Fibroblast of lung (primary cell): ENCODE results near the gene HLA-B. TPM values are rescaled to one million over a fixed set of nuclear protein-coding genes. Genes with fewer than 3 reads are reported as not detected.

Source experiments
- DNase-seq, 2 donors: peaks; one replicate each; pipeline versions ENCODE4 v3.0.0 to v3.0.0-alpha.2; 2010; ENCODE audit warnings: low read depth in 2 of 2
- H2AFZ ChIP-seq: 2 replicates; pipeline ENCODE4 v1.5.1; 2012; ENCODE audit warnings: low read length, control low read depth, inconsistent platforms
- H3K27ac ChIP-seq: 2 replicates; pipeline ENCODE4 v1.5.1; 2011; ENCODE audit warnings: low read length, control low read depth; ENCODE audit not compliant: insufficient read depth
- H3K27me3 ChIP-seq: 2 replicates; pipeline ENCODE4 v1.5.1; 2011; ENCODE audit warnings: mild to moderate bottlenecking, low read length; ENCODE audit not compliant: control insufficient read depth, insufficient read depth
- H3K36me3 ChIP-seq: 2 replicates; pipeline ENCODE4 v1.5.1; 2011; ENCODE audit warnings: low read length; ENCODE audit not compliant: control insufficient read depth, insufficient read depth
- H3K4me1 ChIP-seq: 2 replicates; pipeline ENCODE4 v1.5.1; 2011; ENCODE audit warnings: low read length; ENCODE audit not compliant: control insufficient read depth, insufficient read depth; ENCODE audit errors: extremely low read depth
- H3K4me2 ChIP-seq: 2 replicates; pipeline ENCODE4 v1.5.1; 2011; ENCODE audit warnings: low read length, control low read depth; ENCODE audit not compliant: insufficient read depth; ENCODE audit errors: extremely low read depth
- H3K4me3 ChIP-seq, 4 experiments: fragments of 200-600 bp in 1 of 4; sonication (generic) in 1 of 4; replicated peaks in 1 of 4; 2 replicates each; pipeline ENCODE4 v1.5.1; 2011 to 2016; ENCODE audit warnings: low read length in 4 of 4, low read depth in 3 of 4, mild to moderate bottlenecking in 3 of 4, control low read depth in 2 of 4, inconsistent platforms in 1 of 4, mixed read lengths in 1 of 4; ENCODE audit not compliant: insufficient read depth in 1 of 4; ENCODE audit errors: control extremely low read depth in 1 of 4
- H3K79me2 ChIP-seq: 2 replicates; pipeline ENCODE4 v1.5.1; 2012; ENCODE audit warnings: mild to moderate bottlenecking, low read length, inconsistent platforms; ENCODE audit not compliant: control insufficient read depth, insufficient read depth
- H3K9ac ChIP-seq: 2 replicates; pipeline ENCODE4 v1.5.1; 2011; ENCODE audit warnings: mild to moderate bottlenecking, low read length, control low read depth; ENCODE audit not compliant: insufficient read depth
- H3K9me3 ChIP-seq: 2 replicates; pipeline ENCODE4 v1.5.1; 2012; ENCODE audit warnings: low read depth, low read length; ENCODE audit not compliant: control insufficient read depth, insufficient read depth
- H4K20me1 ChIP-seq: 2 replicates; pipeline ENCODE4 v1.5.1; 2011; ENCODE audit warnings: low read length; ENCODE audit not compliant: control insufficient read depth, insufficient read depth; ENCODE audit errors: extremely low read depth
- CTCF ChIP-seq, 2 donors: IDR thresholded peaks in 1 of 2; conservative IDR thresholded peaks in 1 of 2; 1 replicate in 1 of 2; 2 replicates in 1 of 2; pipeline ENCODE4 v1.5.1; 2011 to 2012; ENCODE audit warnings: low read length in 2 of 2, control low read depth in 1 of 2, inconsistent platforms in 1 of 2, low read depth in 1 of 2, mild to moderate bottlenecking in 1 of 2
- EZH2 ChIP-seq: IDR thresholded peaks from 2 replicates; pipeline ENCODE4 v1.5.1; 2012; ENCODE audit warnings: low read length, control low read depth, mild to moderate bottlenecking; ENCODE audit errors: missing control alignments
- polyA plus RNA-seq, 2 donors: library from polyadenylated mRNA; depleted of rRNA in 1 of 2; stranded (reverse) in 1 of 2; unstranded in 1 of 2; fragments of >200 nt; gene quantifications; 2 replicates each; pipeline ENCODE4 v1.2.1, GENCODE V29; 2011 to 2012; ENCODE audit warnings: missing spikeins in 1 of 2
- total RNA-seq: library from RNA; depleted of rRNA; stranded (reverse); fragments of >200 nt; gene quantifications from 2 replicates; pipeline ENCODE4 v1.2.1, GENCODE V29; 2014

The HLA-B gene
- total and polyA plus RNA-seq, 2 donors (not counting 1 experiment from before 2014, with no cell fraction given): 244 to 1,124 TPM

- no peak for TF ChIP-seq EZH2
- no peak for TF ChIP-seq CTCF (conservative IDR thresholded peaks at IDR 0.05 in 1 of 2, IDR thresholded peaks at IDR 0.05 in 1 of 2; ENCODE audit: low read depth in 1 of 2, low read length in 2 of 2)
These were observed 43.7 kb upstream of the HLA-B start for GRCh38 chr6:31400467-31401289.

GRCh38 chr6:31399589-31400466, 42.8 kb upstream of the HLA-B start:
- H3K4me1 ChIP-seq: peaks cover 7% of the 10 kb centered on the region
- no peaks in the 10 kb centered on the region for H4K20me1 ChIP-seq
- H3K9me3 ChIP-seq: no peaks in the 10 kb centered on the region
- TF ChIP-seq CTCF (conservative IDR thresholded peaks at IDR 0.05 in 1 of 2, IDR thresholded peaks at IDR 0.05 in 1 of 2; ENCODE audit: low read depth in 1 of 2, low read length in 2 of 2) (peak; percentile 91 to 93), EZH2 (no peak)
- peak; percentile 89 to 92 for DNase-seq
- peak overlapping the region; percentile 72 for H3K4me2 ChIP-seq
- no peaks in the 10 kb centered on the region for H3K36me3 ChIP-seq
- peak overlapping the region; percentile 96 for H3K27ac ChIP-seq
- H3K27me3 ChIP-seq: no peaks in the 10 kb centered on the region
- peak overlapping the region; percentile 82 for H3K9ac ChIP-seq
- peak overlapping the region; percentile 84 to 94 (median 90) for H3K4me3 ChIP-seq
- peaks cover 45% of the 10 kb centered on the region for H3K79me2 ChIP-seq
- peak overlapping the region; percentile 90 for H2AFZ ChIP-seq

More at GRCh38 chr6:31400467-31401289, 43.7 kb upstream of the HLA-B start:
- H2AFZ ChIP-seq: no peak overlapping the region
- H3K4me3 ChIP-seq: peak overlapping the region; percentile 84 to 94 (median 90)
- H3K4me2 ChIP-seq: peak overlapping the region; percentile 79
- H3K79me2 ChIP-seq: peaks cover 50% of the 10 kb centered on the region
- H3K27me3 ChIP-seq: no peaks in the 10 kb centered on the region
- peak overlapping the region; percentile 96 for H3K27ac ChIP-seq
- peaks cover under 1% of the 10 kb centered on the region for H4K20me1 ChIP-seq
- peak overlapping the region; percentile 82 for H3K9ac ChIP-seq
- DNase-seq: peak; percentile 53 to 64
- peaks cover 7% of the 10 kb centered on the region for H3K4me1 ChIP-seq
- H3K9me3 ChIP-seq: no peaks in the 10 kb centered on the region
- no peaks in the 10 kb centered on the region for H3K36me3 ChIP-seq
